OCI-LY7 (cell line): ENCODE results near the gene MTG2. TPM values are rescaled to one million over a fixed set of nuclear protein-coding genes. Genes with fewer than 3 reads are reported as not detected.

Source experiments
- BruUV-seq: library from RNA; stranded (reverse); fragments of 400-500 nt; replicated peaks from 2 replicates; lab custom pipeline; 2021; lab: Mats Ljungman, UMichigan
- CTCF ChIA-PET: fragments of 300-600 bp; sonication (Branson Sonifier 250); formaldehyde crosslinking; loops from one replicate; lab custom pipeline; 2022; ENCODE audit warnings: antibody characterized with exemption; ENCODE audit not compliant: unreplicated experiment; lab: Charles Lee
- POLR2A ChIA-PET: fragments of 300-600 bp; sonication (Branson Sonifier 250); formaldehyde crosslinking; loops from one replicate; lab custom pipeline; 2022; ENCODE audit warnings: antibody characterized with exemption; lab: Charles Lee
- DNase-seq: peaks from one replicate; pipeline ENCODE4 v3.0.0-alpha.2; 2015; ENCODE audit warnings: low spot score
- H2AFZ ChIP-seq: fragments of 200-600 bp; sonication (generic), shearing (Covaris generic); 2 replicates; pipeline ENCODE4 v1.6.1; 2014; ENCODE audit warnings: mild to moderate bottlenecking, antibody characterized with exemption, low read length, moderate library complexity
- H3K27ac ChIP-seq: fragments of 200-600 bp; sonication (generic); 2 replicates; pipeline ENCODE4 v1.5.1; 2014; ENCODE audit warnings: mixed run types, low read depth, mild to moderate bottlenecking, moderate library complexity, low read length, inconsistent platforms; ENCODE audit not compliant: poor library complexity, severe bottlenecking
- H3K36me3 ChIP-seq: fragments of 200-600 bp; sonication (generic); 2 replicates; pipeline ENCODE4 v1.6.1; 2014; ENCODE audit warnings: mild to moderate bottlenecking, antibody characterized with exemption, low read length, moderate library complexity, mixed read lengths; ENCODE audit not compliant: insufficient read depth
- H3K4me1 ChIP-seq: fragments of 200-600 bp; sonication (generic); 2 replicates; pipeline ENCODE4 v1.5.1; 2014; ENCODE audit warnings: mild to moderate bottlenecking, low read length; ENCODE audit not compliant: insufficient read depth, poor library complexity, severe bottlenecking
- H3K4me2 ChIP-seq: fragments of 200-600 bp; sonication (generic); 2 replicates; pipeline ENCODE4 v1.6.1; 2014; ENCODE audit warnings: mild to moderate bottlenecking, low read length
- H3K4me3 ChIP-seq: fragments of 200-600 bp; sonication (generic); 2 replicates; pipeline ENCODE4 v1.5.1; 2014; ENCODE audit warnings: mild to moderate bottlenecking, low read depth, low read length; ENCODE audit not compliant: poor library complexity, severe bottlenecking
- H3K79me2 ChIP-seq: fragments of 200-600 bp; sonication (generic); 2 replicates; pipeline ENCODE4 v1.6.1; 2016; ENCODE audit warnings: low read depth, mild to moderate bottlenecking, low read length, moderate library complexity, mixed read lengths; ENCODE audit not compliant: insufficient read depth
- H3K9me2 ChIP-seq: fragments of 200-600 bp; sonication (generic); 2 replicates; pipeline ENCODE4 v1.6.1; 2016; ENCODE audit warnings: mild to moderate bottlenecking, low read length, mixed read lengths; ENCODE audit not compliant: insufficient read depth
- H3K9me3 ChIP-seq: fragments of 200-600 bp; sonication (generic); 2 replicates; pipeline ENCODE4 v1.6.1; 2014; ENCODE audit warnings: mild to moderate bottlenecking, mixed run types, low read length, mixed read lengths
- H4K20me1 ChIP-seq: fragments of 200-600 bp; sonication (generic); 2 replicates; pipeline ENCODE4 v1.6.1; 2014; ENCODE audit warnings: mild to moderate bottlenecking, antibody characterized with exemption, low read length, moderate library complexity, mixed read lengths; ENCODE audit not compliant: insufficient read depth
- CTCF ChIP-seq: fragments of 200-600 bp; sonication (generic); conservative IDR thresholded peaks from 2 replicates; pipeline ENCODE4 v1.5.1; 2014; ENCODE audit warnings: mild to moderate bottlenecking, antibody characterized with exemption, low read length, moderate library complexity, mixed read lengths
- EZH2phosphoT487 ChIP-seq: fragments of 200-600 bp; sonication (generic); IDR thresholded peaks from 2 replicates; pipeline ENCODE4 v1.6.1; 2018; ENCODE audit warnings: low read depth, borderline replicate concordance, mild to moderate bottlenecking, mixed run types, antibody characterized with exemption, low read length, moderate library complexity, mixed read lengths
- intact Hi-C: fragments of 100-400 bp; cut with micrococcal nuclease; formaldehyde crosslinking; loops from one replicate; pipeline ENCODE4 v1.10.0; 2022; ENCODE audit not compliant: unreplicated experiment
- total RNA-seq, 2 experiments: library from RNA; depleted of rRNA in 1 of 2; stranded (reverse); fragments of >200 nt in 1 of 2; shearing (Covaris generic) in 1 of 2; gene quantifications; 2 replicates each; pipeline ENCODE4 v1.2.3, GENCODE V29; 2014 to 2022

The MTG2 gene
- total RNA-seq, 2 experiments from 2014 or later: 24.1 to 37.5 TPM

- H3K9me3 ChIP-seq: no peaks in the 10 kb centered on the region
- no peak overlapping the region for H3K4me3 ChIP-seq
- no peak for TF ChIP-seq EZH2phosphoT487
- TF ChIP-seq CTCF: no peak
- H3K36me3 ChIP-seq: peaks cover 4% of the 10 kb centered on the region; the same call in 1 of the 2 replicates
- BruUV-seq: no TSS peak
- ChIA-PET POLR2A (interaction anchor here (1.1 kb wide), 1 partner anchor 10 kb away, joined by 3 read pairs; no protein-coding TSS in a partner anchor), CTCF (no interaction called here)
- intact Hi-C loops: no loop called here
- no peaks in the 10 kb centered on the region for H4K20me1 ChIP-seq
- no peaks in the 10 kb centered on the region for H3K4me1 ChIP-seq
- no peaks in the 10 kb centered on the region for H3K9me2 ChIP-seq
- no peaks in the 10 kb centered on the region for H3K79me2 ChIP-seq
- no peak overlapping the region for H2AFZ ChIP-seq
- DNase-seq: no peak
- no peak overlapping the region for H3K4me2 ChIP-seq
- H3K27ac ChIP-seq: no peak overlapping the region
These were observed 7.8 kb upstream of the MTG2 start for GRCh38 chr20:62174870-62175624.

- H2AFZ ChIP-seq: no peak overlapping the region
- no peaks in the 10 kb centered on the region for H3K9me2 ChIP-seq
- BruUV-seq: no TSS peak
- no peak overlapping the region for H3K27ac ChIP-seq
- POLR2A ChIA-PET: interaction anchor here (1.1 kb wide), 1 partner anchor 9 kb away, joined by 3 read pairs; no protein-coding TSS in a partner anchor
- no peak overlapping the region for H3K4me3 ChIP-seq
- H3K36me3 ChIP-seq: peaks cover 4% of the 10 kb centered on the region; the same call in 1 of the 2 replicates
- no peaks in the 10 kb centered on the region for H3K9me3 ChIP-seq
- H3K4me2 ChIP-seq: no peak overlapping the region
- TF ChIP-seq CTCF: no peak
- TF ChIP-seq EZH2phosphoT487: no peak
- no peaks in the 10 kb centered on the region for H3K4me1 ChIP-seq
- DNase-seq: no peak
- CTCF ChIA-PET: no interaction called here
- no peaks in the 10 kb centered on the region for H4K20me1 ChIP-seq
- H3K79me2 ChIP-seq: no peaks in the 10 kb centered on the region
- intact Hi-C loops: no loop called here
These were observed 7.1 kb upstream of the MTG2 start for GRCh38 chr20:62175711-62176110.

- intact Hi-C loops: no loop called here
- Histone ChIP-seq H3K4me3 (no peak overlapping the region), H3K4me1 (peaks cover 6% of the 10 kb centered on the region), H3K9me3 (no peaks in the 10 kb centered on the region), H3K4me2 (no peak overlapping the region), H3K27ac (no peak overlapping the region), H3K36me3 (peaks cover 4% of the 10 kb centered on the region; the same call in 1 of the 2 replicates), H3K79me2 (peaks cover 2% of the 10 kb centered on the region; the same call in 1 of the 2 replicates), H2AFZ (no peak overlapping the region), H4K20me1 (no peaks in the 10 kb centered on the region), H3K9me2 (no peaks in the 10 kb centered on the region)
- no TSS peak for BruUV-seq
- TF ChIP-seq EZH2phosphoT487: no peak
- TF ChIP-seq CTCF: no peak
- CTCF ChIA-PET: interaction anchor here (0.6 kb wide), 1 partner anchor 107 kb away, joined by 3 read pairs; no protein-coding TSS in a partner anchor
- POLR2A ChIA-PET: no interaction called here
- DNase-seq: no peak
These were observed 6.0 kb upstream of the MTG2 start for GRCh38 chr20:62176866-62177265.
